IMR-90 (cell line): ENCODE results near the gene KLHL36. TPM values are rescaled to one million over a fixed set of nuclear protein-coding genes. Genes with fewer than 3 reads are reported as not detected.

Source experiments
- ATAC-seq: fragments of 200-7000 bp; cut with Tn5 transposase; 2 replicates; pipeline ENCODE4 v1.9.1; 2020; ENCODE audit warnings: low read depth, mild to moderate bottlenecking, moderate library complexity
- BruUV-seq: library from RNA; stranded (reverse); fragments of 400-500 nt; replicated peaks from 2 replicates; lab custom pipeline; 2021; lab: Mats Ljungman, UMichigan
- CTCF ChIA-PET: fragments of 300-600 bp; formaldehyde crosslinking; extraction: SDS; loops from one replicate; lab custom pipeline; 2021; ENCODE audit warnings: antibody characterized with exemption; lab: Yijun Ruan, JAX
- POLR2A ChIA-PET: fragments of 300-600 bp; sonication (Branson Sonifier 250); formaldehyde crosslinking; loops from one replicate; lab custom pipeline; 2022; ENCODE audit warnings: antibody characterized with exemption; ENCODE audit not compliant: unreplicated experiment; lab: Charles Lee
- DNase-seq: peaks from one replicate; pipeline ENCODE4 v3.0.0; 2013
- H2AFZ ChIP-seq: replicated peaks from 2 replicates; pipeline ENCODE3; 2013; ENCODE audit warnings: low read length, mild to moderate bottlenecking; ENCODE audit not compliant: poor library complexity
- H2AK5ac ChIP-seq: 2 replicates; pipeline ENCODE4 v1.6.1; 2013; ENCODE audit warnings: low read depth, low read length, inconsistent platforms
- H2AK9ac ChIP-seq: replicated peaks from 2 replicates; pipeline ENCODE3; 2013; ENCODE audit warnings: mild to moderate bottlenecking, low read depth, low read length, moderate library complexity; ENCODE audit not compliant: poor library complexity
- H2BK120ac ChIP-seq: 2 replicates; pipeline ENCODE4 v1.6.1; 2013; ENCODE audit warnings: low read depth, low read length, inconsistent platforms
- H2BK15ac ChIP-seq: 3 replicates; pipeline ENCODE4 v1.6.1; 2013; ENCODE audit warnings: low read depth, low read length, inconsistent platforms
- H2BK20ac ChIP-seq: 2 replicates; pipeline ENCODE4 v1.6.1; 2013; ENCODE audit warnings: low read depth, mild to moderate bottlenecking, inconsistent platforms, low read length, moderate library complexity
- H2BK5ac ChIP-seq: 2 replicates; pipeline ENCODE4 v1.6.1; 2013; ENCODE audit warnings: mild to moderate bottlenecking, low read depth, low read length, inconsistent platforms; ENCODE audit not compliant: poor library complexity, severe bottlenecking
- H3K14ac ChIP-seq: replicated peaks from 2 replicates; pipeline ENCODE4 v1.6.1; 2013; ENCODE audit warnings: low read depth, low read length, inconsistent platforms
- H3K18ac ChIP-seq: 2 replicates; pipeline ENCODE4 v1.6.1; 2013; ENCODE audit warnings: low read depth, low read length, control low read depth
- H3K23ac ChIP-seq: 2 replicates; pipeline ENCODE4 v1.6.1; 2013; ENCODE audit warnings: low read depth, low read length, inconsistent platforms
- H3K27ac ChIP-seq: 2 replicates; pipeline ENCODE4 v1.5.1; 2013; ENCODE audit warnings: mild to moderate bottlenecking, control low read depth, low read length; ENCODE audit not compliant: insufficient read depth
- H3K27me3 ChIP-seq: 2 replicates; pipeline ENCODE4 v1.6.1; 2013; ENCODE audit warnings: low read length; ENCODE audit not compliant: control insufficient read depth, insufficient read depth
- H3K36me3 ChIP-seq: 2 replicates; pipeline ENCODE4 v1.6.1; 2013; ENCODE audit warnings: low read length, mixed read lengths; ENCODE audit not compliant: control insufficient read depth, insufficient read depth
- H3K4ac ChIP-seq: 2 replicates; pipeline ENCODE4 v1.6.1; 2013; ENCODE audit warnings: low read depth, low read length, inconsistent platforms
- H3K4me1 ChIP-seq: 2 replicates; pipeline ENCODE4 v1.6.1; 2013; ENCODE audit warnings: low read length, mixed read lengths; ENCODE audit not compliant: control insufficient read depth, insufficient read depth
- H3K4me2 ChIP-seq: 2 replicates; pipeline ENCODE4 v1.6.1; 2013; ENCODE audit warnings: low read depth, mild to moderate bottlenecking, control low read depth, low read length, moderate library complexity
- H3K4me3 ChIP-seq: 2 replicates; pipeline ENCODE4 v1.5.1; 2013; ENCODE audit warnings: low read depth, mild to moderate bottlenecking, control low read depth, low read length, moderate library complexity; ENCODE audit not compliant: insufficient read depth
- H3K56ac ChIP-seq: 2 replicates; pipeline ENCODE4 v1.6.1; 2013; ENCODE audit warnings: low read length, inconsistent platforms; ENCODE audit not compliant: insufficient read depth; ENCODE audit errors: extremely low read depth
- H3K79me1 ChIP-seq, 2 experiments: 2 replicates each; pipeline ENCODE4 v1.6.1; 2013; ENCODE audit warnings: low read length in 2 of 2, inconsistent platforms in 1 of 2, low read depth in 1 of 2
- H3K9ac ChIP-seq: 2 replicates; pipeline ENCODE4 v1.6.1; 2013; ENCODE audit warnings: low read depth, low read length, control low read depth
- H3K9me1 ChIP-seq: 2 replicates; pipeline ENCODE4 v1.6.1; 2013; ENCODE audit warnings: low read length, inconsistent platforms; ENCODE audit not compliant: insufficient read depth
- H3K9me3 ChIP-seq: 2 replicates; pipeline ENCODE4 v1.6.1; 2013; ENCODE audit warnings: low read length; ENCODE audit not compliant: control insufficient read depth, insufficient read depth
- H4K20me1 ChIP-seq: 2 replicates; pipeline ENCODE4 v1.6.1; 2013; ENCODE audit warnings: low read length, inconsistent platforms; ENCODE audit not compliant: insufficient read depth
- H4K5ac ChIP-seq: 2 replicates; pipeline ENCODE4 v1.6.1; 2013; ENCODE audit warnings: mild to moderate bottlenecking, low read depth, low read length, control low read depth
- H4K8ac ChIP-seq, 2 experiments: 2 replicates each; pipeline ENCODE4 v1.6.1; 2013; ENCODE audit warnings: low read depth in 2 of 2, low read length in 2 of 2, control low read depth in 1 of 2, inconsistent platforms in 1 of 2
- H4K91ac ChIP-seq: 2 replicates; pipeline ENCODE4 v1.6.1; 2013; ENCODE audit warnings: low read depth, low read length, inconsistent platforms; ENCODE audit not compliant: insufficient read depth
- CEBPB ChIP-seq: IDR thresholded peaks from 2 replicates; pipeline ENCODE4 v1.6.1; 2012; ENCODE audit warnings: low read depth, low read length, improper control_type of control experiment
- CHD1 ChIP-seq: IDR thresholded peaks from 2 replicates; pipeline ENCODE4 v1.6.1; 2012; ENCODE audit warnings: low read depth, low read length, improper control_type of control experiment
- RAD21 ChIP-seq: IDR thresholded peaks from 2 replicates; pipeline ENCODE4 v1.6.1; 2012; ENCODE audit warnings: low read length, improper control_type of control experiment
- WGBS, 2 experiments: methylation state at CpG; one replicate each; pipeline versions ENCODE4 v1.1.5 to v1.1.7; 2013; ENCODE audit warnings: missing lambda C conversion rate in 2 of 2; ENCODE audit not compliant: insufficient read length in 1 of 2; ENCODE audit errors: extremely low coverage in 2 of 2; 5-methylcytosine and 5-hydroxymethylcytosine counted together
- dilution Hi-C: fragments of 300-500 bp; cut with HindIII; formaldehyde crosslinking; loops from one replicate; pipeline ENCODE4 v1.14.3; 2018; ENCODE audit warnings: low sequenced_read_pairs; ENCODE audit not compliant: unreplicated experiment
- in situ Hi-C: fragments of 300-500 bp; cut with MboI; formaldehyde crosslinking; loops from 3 replicates; pipeline ENCODE4 v1.14.3; 2019; ENCODE audit warnings: low sequenced_read_pairs, inconsistent platforms, mixed read lengths
- intact Hi-C: fragments of 100-400 bp; cut with micrococcal nuclease; formaldehyde crosslinking; loops from 2 replicates; pipeline ENCODE4 v1.10.0; 2022
- polyA plus RNA-seq, 3 experiments: library from polyadenylated mRNA; depleted of rRNA; stranded (reverse); fragments of >200 nt; gene quantifications; 2 replicates each; pipeline ENCODE4 v1.2.3, GENCODE V29; 2012; ENCODE audit warnings: low replicate concordance in 1 of 3
- total RNA-seq: library from RNA; depleted of rRNA; stranded (reverse); fragments of >200 nt; gene quantifications from 2 replicates; pipeline ENCODE4 v1.2.3, GENCODE V29; 2012

Gene KLHL36
- total and polyA plus RNA-seq, 2 of the 4 experiments (the other 2 are of a cell fraction): 45.9 to 46.3 TPM

DNA sequence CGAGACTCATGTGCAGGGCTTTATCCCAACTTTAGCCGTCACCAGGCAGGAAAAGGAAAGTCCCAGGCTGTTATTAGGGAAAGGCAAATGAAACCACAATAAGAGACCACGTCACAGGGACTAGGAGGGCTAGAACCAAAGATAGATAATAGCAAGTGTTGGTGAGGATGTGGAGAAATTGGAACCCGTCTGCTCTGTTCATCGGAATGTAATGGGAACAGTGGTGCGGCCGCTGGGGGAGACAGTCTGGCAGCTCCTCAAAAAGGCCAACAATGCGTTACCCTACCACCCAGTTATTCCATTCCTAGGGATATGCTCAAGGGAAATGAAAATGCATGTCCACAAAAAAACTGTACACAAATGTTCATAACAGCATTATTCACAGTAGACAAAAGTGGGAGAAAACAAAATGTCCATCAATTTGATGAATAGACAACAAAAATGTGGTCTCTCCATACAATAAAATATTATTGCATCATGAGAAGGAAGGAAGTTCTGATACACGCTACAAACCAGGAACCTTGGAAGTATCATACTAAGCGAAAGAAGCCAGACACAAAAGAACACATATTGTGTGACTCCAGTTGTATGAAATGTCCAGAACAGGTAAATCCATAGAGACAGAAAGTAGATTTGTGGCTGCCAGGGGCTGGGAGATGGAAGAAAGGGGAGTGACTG lies 32.0 kb downstream of the KLHL36 start:
- no peak overlapping the region for H4K5ac ChIP-seq
- no peak for TF ChIP-seq RAD21
- TF ChIP-seq CEBPB: no peak; the same call in 1 of the 2 replicates
- no peak for TF ChIP-seq CHD1
- no peak overlapping the region for H2AK5ac ChIP-seq
- H2BK15ac ChIP-seq: no peak overlapping the region
- no peak overlapping the region for H3K4ac ChIP-seq
- ATAC-seq (no peak), DNase-seq (no peak)
- no peaks in the 10 kb centered on the region for H4K20me1 ChIP-seq
- intact Hi-C loops: no loop called here
- H3K36me3 ChIP-seq: no peaks in the 10 kb centered on the region
- H3K4me2 ChIP-seq: no peak overlapping the region
- H3K9ac ChIP-seq: no peak overlapping the region
- no peak overlapping the region for H2BK20ac ChIP-seq
- no peak overlapping the region for H2AK9ac ChIP-seq
- H3K4me1 ChIP-seq: peaks cover 7% of the 10 kb centered on the region
- H3K56ac ChIP-seq: no peak overlapping the region
- no peak overlapping the region for H3K14ac ChIP-seq
- ChIA-PET CTCF (interaction anchor here (1.0 kb wide), 1 partner anchor 9 kb away, joined by 3 read pairs; no protein-coding TSS in a partner anchor), POLR2A (no interaction called here)
- in situ Hi-C loops: no loop called here
- H2BK120ac ChIP-seq: no peak overlapping the region
- no peak overlapping the region for H2BK5ac ChIP-seq
- 83% methylated on average over 4 of the region's 10 CpGs; no CpG with 5 or more reads in 1 of the 2 experiments for WGBS, 2 experiments
- dilution Hi-C loops: no loop called here
- H3K4me3 ChIP-seq: no peak overlapping the region
- H2AFZ ChIP-seq: no peak overlapping the region
- H3K27me3 ChIP-seq: no peaks in the 10 kb centered on the region; the same call in 1 of the 2 replicates
- H3K9me1 ChIP-seq: peaks cover 3% of the 10 kb centered on the region
- no peaks in the 10 kb centered on the region for H3K79me1 ChIP-seq
- H3K27ac ChIP-seq: no peak overlapping the region
- peaks cover 3% of the 10 kb centered on the region; the same call in 1 of the 2 replicates for H3K9me3 ChIP-seq
- no peak overlapping the region for H4K8ac ChIP-seq
- no peak overlapping the region for H4K91ac ChIP-seq
- H3K18ac ChIP-seq: no peak overlapping the region
- BruUV-seq: no TSS peak
- H3K23ac ChIP-seq: no peak overlapping the region
